Smooth muscle cell (in vitro differentiated cells): ENCODE data around the gene RPS21. TPM values are rescaled to one million over a fixed set of nuclear protein-coding genes. Genes with fewer than 3 reads are reported as not detected.
A peak's percentile ranks its signal among the peaks of the same experiment; 100 is the strongest.

ENCODE experiments used
- DNase-seq: peaks from one replicate; lab custom pipeline; 2025; ENCODE audit not compliant: unreplicated experiment; lab: John Stamatoyannopoulos, UW
- H2AFZ ChIP-seq: fragments of 200-600 bp; sonication (generic); 2 replicates; pipeline ENCODE4 v1.6.0; 2016; ENCODE audit warnings: antibody characterized with exemption, low read depth, mild to moderate bottlenecking
- H3F3A ChIP-seq: fragments of 200-600 bp; sonication (generic); 2 replicates; pipeline ENCODE4 v1.6.0; 2017; ENCODE audit warnings: antibody characterized with exemption, low read depth
- H3K27ac ChIP-seq: fragments of 200-600 bp; sonication (generic); 2 replicates; pipeline ENCODE4 v1.5.1; 2016; ENCODE audit warnings: low read depth, mild to moderate bottlenecking
- H3K27me3 ChIP-seq: fragments of 200-600 bp; sonication (generic); 2 replicates; pipeline ENCODE4 v1.6.1; 2016; ENCODE audit warnings: low read depth, mild to moderate bottlenecking
- H3K36me3 ChIP-seq: fragments of 200-600 bp; sonication (generic); 2 replicates; pipeline ENCODE4 v1.5.1; 2016; ENCODE audit warnings: low read depth
- H3K4me1 ChIP-seq: fragments of 200-600 bp; sonication (generic); 2 replicates; pipeline ENCODE4 v1.5.1; 2016; ENCODE audit warnings: low read depth
- H3K4me2 ChIP-seq: fragments of 200-600 bp; sonication (generic); 2 replicates; pipeline ENCODE4 v1.6.0; 2016; ENCODE audit warnings: mild to moderate bottlenecking
- H3K4me3 ChIP-seq: fragments of 200-600 bp; sonication (generic); 2 replicates; pipeline ENCODE4 v1.5.1; 2016; ENCODE audit warnings: mild to moderate bottlenecking
- H3K79me2 ChIP-seq: fragments of 200-600 bp; sonication (generic); 2 replicates; pipeline ENCODE4 v1.6.0; 2016; ENCODE audit warnings: low read depth, mild to moderate bottlenecking
- H3K9ac ChIP-seq: fragments of 200-600 bp; sonication (generic); 2 replicates; pipeline ENCODE4 v1.6.0; 2016; ENCODE audit warnings: low read depth
- H3K9me3 ChIP-seq: fragments of 200-600 bp; sonication (generic); replicated peaks from 2 replicates; pipeline ENCODE4 v1.5.1; 2016; ENCODE audit warnings: low read depth
- H4K20me1 ChIP-seq: fragments of 200-600 bp; sonication (generic); 2 replicates; pipeline ENCODE4 v1.6.0; 2016; ENCODE audit warnings: low read depth
- WGBS: methylation state at CpG from one replicate; pipeline ENCODE4 v1.1.7; 2016; ENCODE audit warnings: low lambda C conversion rate; 5-methylcytosine and 5-hydroxymethylcytosine counted together
- polyA plus RNA-seq: library from polyadenylated mRNA; unstranded; fragments of >200 nt; fragmentation: Nextera tagmentation; extraction: Ambion mirVana; gene quantifications from 2 replicates; pipeline ENCODE4 v1.2.1, GENCODE V29; 2016
- total RNA-seq: library from RNA; depleted of rRNA; stranded (reverse); fragments of >200 nt; gene quantifications from 2 replicates; pipeline ENCODE4 v1.2.3, GENCODE V29; 2014
- TF ChIP-seq, protein P1 (sequence below): fragments of 200-600 bp; sonication (generic); IDR thresholded peaks from 2 replicates; pipeline ENCODE4 v1.5.1; 2017; ENCODE audit warnings: borderline replicate concordance, mild to moderate bottlenecking, antibody characterized with exemption; ENCODE audit not compliant: insufficient read depth, poor library complexity, severe bottlenecking

Gene RPS21
- total and polyA plus RNA-seq, 2 experiments from 2014 or later = 438 to 4,082 TPM

- DNase-seq = no peak
- H3K4me1 ChIP-seq = no peaks in the 10 kb centered on the region
- H3K9me3 ChIP-seq = no peaks in the 10 kb centered on the region
- no peaks in the 10 kb centered on the region for H3K79me2 ChIP-seq
- no peaks in the 10 kb centered on the region for H3K36me3 ChIP-seq
- H3K27me3 ChIP-seq = no peaks in the 10 kb centered on the region
- H3K4me3 ChIP-seq = no peak overlapping the region
- WGBS = 94% methylated on average over 1 of the region's 1 CpG
- no peaks in the 10 kb centered on the region for H4K20me1 ChIP-seq
- TF ChIP-seq, protein P1, sequence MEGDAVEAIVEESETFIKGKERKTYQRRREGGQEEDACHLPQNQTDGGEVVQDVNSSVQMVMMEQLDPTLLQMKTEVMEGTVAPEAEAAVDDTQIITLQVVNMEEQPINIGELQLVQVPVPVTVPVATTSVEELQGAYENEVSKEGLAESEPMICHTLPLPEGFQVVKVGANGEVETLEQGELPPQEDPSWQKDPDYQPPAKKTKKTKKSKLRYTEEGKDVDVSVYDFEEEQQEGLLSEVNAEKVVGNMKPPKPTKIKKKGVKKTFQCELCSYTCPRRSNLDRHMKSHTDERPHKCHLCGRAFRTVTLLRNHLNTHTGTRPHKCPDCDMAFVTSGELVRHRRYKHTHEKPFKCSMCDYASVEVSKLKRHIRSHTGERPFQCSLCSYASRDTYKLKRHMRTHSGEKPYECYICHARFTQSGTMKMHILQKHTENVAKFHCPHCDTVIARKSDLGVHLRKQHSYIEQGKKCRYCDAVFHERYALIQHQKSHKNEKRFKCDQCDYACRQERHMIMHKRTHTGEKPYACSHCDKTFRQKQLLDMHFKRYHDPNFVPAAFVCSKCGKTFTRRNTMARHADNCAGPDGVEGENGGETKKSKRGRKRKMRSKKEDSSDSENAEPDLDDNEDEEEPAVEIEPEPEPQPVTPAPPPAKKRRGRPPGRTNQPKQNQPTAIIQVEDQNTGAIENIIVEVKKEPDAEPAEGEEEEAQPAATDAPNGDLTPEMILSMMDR = no peak
- H3F3A ChIP-seq = no peaks in the 10 kb centered on the region
- no peak overlapping the region for H3K4me2 ChIP-seq
- no peak overlapping the region for H3K27ac ChIP-seq
- H2AFZ ChIP-seq = no peak overlapping the region
- no peak overlapping the region for H3K9ac ChIP-seq
Measured at GRCh38 chr20:62348604-62349003, 38.3 kb upstream of the RPS21 start.

DNA sequence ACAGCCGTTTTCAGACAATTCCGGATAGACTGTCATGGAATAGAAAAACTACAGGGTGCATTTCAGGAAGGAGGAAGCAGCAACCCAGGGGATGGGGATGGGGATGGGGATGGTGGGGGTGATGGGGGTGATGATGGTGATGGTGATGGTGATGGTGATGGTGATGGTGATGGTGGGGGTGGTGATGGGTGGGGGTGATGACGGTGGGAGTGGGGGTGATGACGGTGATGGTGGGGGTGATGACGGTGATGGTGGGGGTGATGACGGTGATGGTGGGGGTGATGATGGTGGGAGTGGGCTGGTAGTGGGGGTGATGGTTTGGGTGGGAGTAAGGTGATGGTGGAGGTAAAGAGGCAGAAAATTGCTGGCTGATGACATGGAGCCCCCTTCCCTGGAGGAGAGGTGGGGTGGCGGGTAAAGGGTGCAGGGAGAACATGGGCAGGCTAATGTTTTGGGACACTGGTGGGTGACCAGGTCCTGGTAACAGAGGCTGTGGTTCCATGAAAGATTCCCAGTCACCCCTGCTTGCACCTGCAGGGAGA lies 37.3 kb upstream of the RPS21 start:
- no peaks in the 10 kb centered on the region for H3K27me3 ChIP-seq
- TF ChIP-seq, protein P1 = no peak
- H3K27ac ChIP-seq = no peak overlapping the region
- no peak overlapping the region for H3K4me3 ChIP-seq
- no peak overlapping the region for H3K9ac ChIP-seq
- no peaks in the 10 kb centered on the region for H3F3A ChIP-seq
- no peak overlapping the region for H3K4me2 ChIP-seq
- H3K79me2 ChIP-seq = no peaks in the 10 kb centered on the region
- H4K20me1 ChIP-seq = no peaks in the 10 kb centered on the region
- 73% methylated on average over 5 of the region's 7 CpGs for WGBS
- H3K4me1 ChIP-seq = peaks cover under 1% of the 10 kb centered on the region
- no peaks in the 10 kb centered on the region for H3K9me3 ChIP-seq
- no peak for DNase-seq
- H3K36me3 ChIP-seq = no peaks in the 10 kb centered on the region
- no peak overlapping the region for H2AFZ ChIP-seq

GRCh38 chr20:62350098-62350628 lies 36.7 kb upstream of the RPS21 start:
- Histone ChIP-seq H3K36me3 (no peaks in the 10 kb centered on the region), H3K4me3 (no peak overlapping the region), H3K27me3 (no peaks in the 10 kb centered on the region), H3K4me2 (no peak overlapping the region), H3F3A (no peaks in the 10 kb centered on the region), H3K4me1 (peaks cover 6% of the 10 kb centered on the region), H2AFZ (no peak overlapping the region), H3K79me2 (no peaks in the 10 kb centered on the region), H3K9ac (no peak overlapping the region), H3K27ac (peak overlapping the region; percentile 69), H3K9me3 (no peaks in the 10 kb centered on the region), H4K20me1 (no peaks in the 10 kb centered on the region)
- no peak for DNase-seq
- WGBS = 81% methylated on average over 12 of the region's 16 CpGs
- TF ChIP-seq, protein P1 = no peak
